Suprapubic skin (tissue), 3 donors: Measurements from ENCODE around the gene ZNF148.

Experiments used
- CTCF ChIP-seq, 2 donors: fragments of 200-600 bp in 1 of 2; fragments of 450-650 bp in 1 of 2; sonication (generic) in 1 of 2; IDR thresholded peaks; one replicate each; pipeline ENCODE4 v1.5.1; 2016 to 2019; ENCODE audit warnings: antibody characterized with exemption in 2 of 2, mild to moderate bottlenecking in 1 of 2, moderate library complexity in 1 of 2
- POLR2AphosphoS5 ChIP-seq, 3 donors: sonication (generic); formaldehyde crosslinking; IDR thresholded peaks; one replicate each; pipeline ENCODE4 v1.6.1; 2017; ENCODE audit warnings: antibody characterized with exemption in 3 of 3

- TF ChIP-seq POLR2AphosphoS5 (IDR thresholded peaks at IDR 0.05) (no peak), CTCF (IDR thresholded peaks at IDR 0.05) (no peak)
Observed at GRCh38 chr3:125326957-125327356, 48.2 kb downstream of the ZNF148 start.
